K562 (cell line): Measurements from ENCODE around the gene CASP5. TPM values are rescaled to one million over a fixed set of nuclear protein-coding genes. Genes with fewer than 3 reads are reported as not detected.
"Not testable (repeated sequence)": the region's sequence is repeated elsewhere in the genome, so short reads cannot be mapped to it uniquely, and the experiment has no call there.

Source experiments
- ATAC-seq: fragments of 200-7000 bp; cut with Tn5 transposase; 3 replicates; pipeline ENCODE4 v1.9.1; 2020; ENCODE audit warnings: moderate library complexity
- BruUV-seq: library from RNA; stranded (reverse); fragments of 400-500 nt; replicated peaks from 2 replicates; lab custom pipeline; 2021; lab: Mats Ljungman, UMichigan
- CTCF ChIA-PET: fragments of 300-600 bp; formaldehyde crosslinking; extraction: SDS; loops from one replicate; lab custom pipeline; 2021; ENCODE audit warnings: low intra/inter-chr PET ratio; lab: Yijun Ruan, JAX
- POLR2A ChIA-PET: fragments of 300-600, 350-650 bp; sonication (Branson Sonifier 250); formaldehyde crosslinking; extraction: SDS; loops from one replicate; lab custom pipeline; 2021; ENCODE audit warnings: antibody characterized with exemption, inconsistent platforms; lab: Yijun Ruan, JAX
- DNase-seq, 4 experiments: peaks; one replicate each; pipeline versions ENCODE4 v3.0.0 to v3.0.0-alpha.2; 2011 to 2018; ENCODE audit warnings: low spot score in 3 of 4, mixed read lengths in 3 of 4; ENCODE audit errors: extremely low read depth in 1 of 4
- FAIRE-seq: peaks from 2 replicates; lab custom pipeline; 2011; peaks lifted over from hg19 to GRCh38; lab: Jason Lieb, UNC
- H2AFZ ChIP-seq: 2 replicates; pipeline ENCODE4 v1.6.0; 2011; ENCODE audit warnings: low read depth, low read length, control low read depth, inconsistent platforms
- H3K27ac ChIP-seq: fragments of 200-600 bp; 3 replicates; pipeline ENCODE4 v1.8.0; 2011; ENCODE audit warnings: low read depth, mild to moderate bottlenecking, control low read depth, inconsistent platforms, low read length, moderate library complexity, mixed read lengths; ENCODE audit errors: extremely low read depth
- H3K27me3 ChIP-seq, 2 experiments: fragments of 300-600 bp in 1 of 2; 2 replicates in 1 of 2; 3 replicates in 1 of 2; pipeline versions ENCODE4 v1.6.0 to v1.8.0; 2011; ENCODE audit warnings: inconsistent platforms in 2 of 2, low read length in 2 of 2, mild to moderate bottlenecking in 1 of 2, mixed read lengths in 1 of 2, moderate library complexity in 1 of 2; ENCODE audit not compliant: control insufficient read depth in 2 of 2, insufficient read depth in 2 of 2
- H3K36me3 ChIP-seq: fragments of 300-600 bp; 3 replicates; pipeline ENCODE4 v1.8.0; 2011; ENCODE audit warnings: mild to moderate bottlenecking, low read length, inconsistent platforms; ENCODE audit not compliant: control insufficient read depth, insufficient read depth
- H3K4me1 ChIP-seq, 2 experiments: fragments of 200-600 bp in 1 of 2; replicated peaks in 1 of 2; 2 replicates in 1 of 2; 3 replicates in 1 of 2; pipeline versions ENCODE4 v1.5.1 to v1.8.0; 2011; ENCODE audit warnings: inconsistent platforms in 2 of 2, low read length in 2 of 2, mild to moderate bottlenecking in 1 of 2, mixed read lengths in 1 of 2, moderate library complexity in 1 of 2; ENCODE audit not compliant: control insufficient read depth in 2 of 2, insufficient read depth in 2 of 2
- H3K4me2 ChIP-seq: 2 replicates; pipeline ENCODE4 v1.6.1; 2011; ENCODE audit warnings: low read length, control low read depth, inconsistent platforms, mixed read lengths; ENCODE audit not compliant: insufficient read depth
- H3K4me3 ChIP-seq: fragments of 200-600 bp; sonication (generic), shearing (Covaris generic); 2 replicates; pipeline ENCODE4 v1.5.1; 2016; ENCODE audit warnings: control low read depth, inconsistent platforms
- H3K79me2 ChIP-seq: fragments of 200-600 bp; 3 replicates; pipeline ENCODE4 v1.8.0; 2011; ENCODE audit warnings: low read length, inconsistent platforms; ENCODE audit not compliant: control insufficient read depth, insufficient read depth
- H3K9ac ChIP-seq, 2 experiments: 2 replicates each; pipeline versions ENCODE4 v1.6.0 to v1.6.1; 2011; ENCODE audit warnings: low read depth in 2 of 2, low read length in 2 of 2, control low read depth in 1 of 2, inconsistent platforms in 1 of 2, mild to moderate bottlenecking in 1 of 2, mixed read lengths in 1 of 2; ENCODE audit not compliant: insufficient read depth in 1 of 2
- H3K9me1 ChIP-seq: one replicate; pipeline ENCODE4 v1.6.0; 2011; ENCODE audit warnings: inconsistent platforms, mild to moderate bottlenecking, low read length, moderate library complexity; ENCODE audit not compliant: control insufficient read depth, insufficient read depth
- H3K9me3 ChIP-seq: replicated peaks from 2 replicates; pipeline ENCODE4 v1.5.1; 2011; ENCODE audit warnings: low read depth, low read length, inconsistent platforms; ENCODE audit not compliant: control insufficient read depth, insufficient read depth
- H4K20me1 ChIP-seq: replicated peaks from 2 replicates; pipeline ENCODE4 v1.6.1; 2011; ENCODE audit warnings: low read length, inconsistent platforms, mixed read lengths; ENCODE audit not compliant: control insufficient read depth, insufficient read depth
- LEF1 ChIP-seq: fragments of 450-650 bp; IDR thresholded peaks from 2 replicates; pipeline ENCODE4 v1.6.1; 2016; ENCODE audit warnings: mild to moderate bottlenecking
- MAFG ChIP-seq: fragments of 450-650 bp; conservative IDR thresholded peaks from 2 replicates; pipeline ENCODE4 v1.6.1; 2016; ENCODE audit warnings: missing genetic modification characterization, missing compliant biosample characterization
- STAT6 ChIP-seq: sonication (generic); formaldehyde crosslinking; IDR thresholded peaks from 2 replicates; pipeline ENCODE4 v1.8.1; 2023; ENCODE audit warnings: mild to moderate bottlenecking, missing genetic modification reagents
- ZNF589 ChIP-seq: fragments of 200-800 bp; sonication (Bioruptor generic); IDR thresholded peaks from 2 replicates; pipeline ENCODE4 v1.6.1; 2016; ENCODE audit warnings: low read depth, missing genetic modification characterization, missing compliant biosample characterization
- WGBS: fragments of 100-300 bp; shearing (Covaris generic); methylation state at CpG from one replicate; pipeline ENCODE4 v1.1.6; 2016; ENCODE audit warnings: low coverage, mixed read lengths; ENCODE audit not compliant: insufficient coverage; ENCODE audit errors: missing lambda C conversion rate; 5-methylcytosine and 5-hydroxymethylcytosine counted together
- in situ Hi-C: fragments of 300-500 bp; cut with MboI; formaldehyde crosslinking; loops from 4 replicates; pipeline ENCODE4 v1.15.0; 2018; ENCODE audit warnings: inconsistent platforms, mixed read lengths
- intact Hi-C: fragments of 100-400 bp; cut with micrococcal nuclease; formaldehyde crosslinking; loops from 2 replicates; pipeline ENCODE4 v1.14.2; 2022
- polyA plus RNA-seq, 8 experiments: library from polyadenylated mRNA; depleted of rRNA in 4 of 8; stranded (reverse) in 5 of 8; unstranded in 3 of 8; fragments of >200 nt; fragmentation: Nextera tagmentation in 2 of 8; fragmentation: Illumina TruSeq in 1 of 8; extraction: Ambion mirVana in 2 of 8; extraction: Trizol in 1 of 8; gene quantifications; 2 replicates each; pipeline versions ENCODE4 v1.2.1 to v1.2.3, GENCODE V29; 2011 to 2014; ENCODE audit warnings: inconsistent platforms in 1 of 8, missing spikeins in 1 of 8
- total RNA-seq, 7 experiments: library from RNA; depleted of rRNA in 6 of 7; stranded (reverse); fragments of >200 nt in 6 of 7; fragmentation: Illumina TruSeq in 2 of 7; extraction: Trizol in 2 of 7; gene quantifications; 2 replicates each; pipeline versions ENCODE4 v1.2.1 to v1.2.3, GENCODE V29; 2011 to 2021; ENCODE audit warnings: low replicate concordance in 1 of 7

CASP5 gene
- total and polyA plus RNA-seq, 9 of the 15 experiments (the other 6 are each of a cell fraction or from before 2014, with no cell fraction given): not detected

DNA sequence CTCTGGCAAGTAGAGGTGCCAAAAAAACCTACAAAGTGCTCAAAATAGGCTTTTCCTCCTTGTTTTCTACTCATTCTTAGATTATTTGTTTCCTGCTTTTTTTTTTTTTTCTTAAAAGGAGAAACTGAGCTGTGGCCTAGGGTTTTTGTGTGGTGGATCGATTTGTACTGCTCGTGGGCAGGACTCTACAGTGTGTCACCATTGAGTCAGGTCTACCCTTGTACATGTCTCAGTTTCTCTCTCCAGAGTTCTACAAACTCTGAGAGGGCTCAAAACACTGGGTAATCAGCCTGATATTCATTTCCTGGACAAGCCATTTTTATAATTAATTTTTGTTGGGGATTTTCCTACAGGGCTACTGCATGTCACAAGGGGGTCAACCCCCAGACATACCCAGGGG is 49.4 kb downstream of the CASP5 start:
- ChIA-PET POLR2A (no interaction called here), CTCF (no interaction called here)
- BruUV-seq: no TSS peak

GRCh38 chr11:104972924-104973323 is 50.0 kb downstream of the CASP5 start:
- ATAC-seq, H3K9ac ChIP-seq, H3K9me1 ChIP-seq, H3K36me3 ChIP-seq, H3K4me3 ChIP-seq, in situ Hi-C loops, CTCF ChIA-PET, H3K79me2 ChIP-seq, H3K4me1 ChIP-seq, H4K20me1 ChIP-seq, H3K27ac ChIP-seq, POLR2A ChIA-PET, H2AFZ ChIP-seq, BruUV-seq, intact Hi-C loops, DNase-seq, H3K9me3 ChIP-seq, H3K4me2 ChIP-seq, H3K27me3 ChIP-seq, FAIRE-seq: not testable (repeated sequence)
- WGBS: 1% methylated on average over 7 of the region's 8 CpGs

More for the DNA sequence above, 49.4 kb downstream of the CASP5 start:
- H3K9me1 ChIP-seq: no peaks in the 10 kb centered on the region
- H3K36me3 ChIP-seq: no peaks in the 10 kb centered on the region
- no peaks in the 10 kb centered on the region for H3K79me2 ChIP-seq
- TF ChIP-seq MAFG: no peak
- no peak for TF ChIP-seq ZNF589 (CRISPR knock-in tag)
- no peak for TF ChIP-seq LEF1
- TF ChIP-seq STAT6: no peak
- H3K4me1 ChIP-seq: no peaks in the 10 kb centered on the region
- no peaks in the 10 kb centered on the region for H4K20me1 ChIP-seq
- ATAC-seq (no peak), FAIRE-seq (no peak), DNase-seq (no peak)
- H3K4me2 ChIP-seq: no peak overlapping the region
- no peak overlapping the region for H3K9ac ChIP-seq
- no peak overlapping the region for H3K4me3 ChIP-seq
- 0% methylated on average over 2 of the region's 2 CpGs for WGBS
- H3K27ac ChIP-seq: no peak overlapping the region
- no peaks in the 10 kb centered on the region for H3K9me3 ChIP-seq
- intact Hi-C loops (no loop called here), in situ Hi-C loops (no loop called here)
- no peaks in the 10 kb centered on the region for H3K27me3 ChIP-seq
- H2AFZ ChIP-seq: no peak overlapping the region
